ENCODE data around the gene LILRB3.
"Not testable (repeated sequence)": the region's sequence is repeated elsewhere in the genome, so short reads cannot be mapped to it uniquely, and the experiment has no call there.

LILRB3 gene

DNA sequence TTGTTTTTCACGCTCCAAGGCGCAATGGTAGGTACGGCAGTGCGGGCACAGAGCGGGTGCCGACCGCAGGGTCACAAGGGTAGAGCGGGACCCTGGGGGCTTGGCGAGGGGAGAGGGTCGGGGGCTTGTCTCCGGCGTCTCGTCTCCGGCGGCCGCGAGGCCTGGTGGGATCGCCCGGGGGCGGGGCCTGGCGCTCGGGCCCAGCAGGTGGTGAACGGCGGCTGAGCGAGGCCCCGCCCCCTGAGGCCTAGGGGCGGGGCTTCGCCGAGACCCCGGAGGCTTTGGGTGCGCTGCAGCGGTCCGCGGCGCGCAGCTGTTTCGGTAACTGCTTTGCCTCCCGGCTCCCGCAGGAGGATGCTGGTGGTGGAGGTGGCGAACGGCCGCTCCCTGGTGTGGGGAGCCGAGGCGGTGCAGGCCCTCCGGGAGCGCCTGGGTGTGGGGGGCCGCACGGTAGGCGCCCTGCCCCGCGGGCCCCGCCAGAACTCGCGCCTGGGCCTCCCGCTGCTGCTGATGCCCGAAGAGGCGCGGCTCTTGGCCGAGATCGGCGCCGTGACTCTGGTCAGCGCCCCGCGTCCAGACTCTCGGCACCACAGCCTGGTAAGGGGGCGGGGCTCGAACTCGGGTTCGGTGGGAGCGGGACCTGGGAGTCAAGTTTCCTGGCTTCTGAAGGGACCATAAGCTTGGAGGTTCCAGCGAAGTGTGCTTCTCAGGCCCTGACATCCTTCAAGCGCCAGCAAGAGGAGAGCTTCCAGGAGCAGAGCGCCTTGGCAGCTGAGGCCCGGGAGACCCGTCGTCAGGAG is 31.6 kb downstream of the LILRB3 start, which contains the start of gene TSEN34:
Gene TSEN34, plus strand, starts transcription at position 298 of the 800 bp plus-strand sequence. Its CDS starts 57 bp downstream, at position 355.
- DNase-seq, result peak in 44 of 51 donors; percentile 39 to 98 (median 90)

DNA sequence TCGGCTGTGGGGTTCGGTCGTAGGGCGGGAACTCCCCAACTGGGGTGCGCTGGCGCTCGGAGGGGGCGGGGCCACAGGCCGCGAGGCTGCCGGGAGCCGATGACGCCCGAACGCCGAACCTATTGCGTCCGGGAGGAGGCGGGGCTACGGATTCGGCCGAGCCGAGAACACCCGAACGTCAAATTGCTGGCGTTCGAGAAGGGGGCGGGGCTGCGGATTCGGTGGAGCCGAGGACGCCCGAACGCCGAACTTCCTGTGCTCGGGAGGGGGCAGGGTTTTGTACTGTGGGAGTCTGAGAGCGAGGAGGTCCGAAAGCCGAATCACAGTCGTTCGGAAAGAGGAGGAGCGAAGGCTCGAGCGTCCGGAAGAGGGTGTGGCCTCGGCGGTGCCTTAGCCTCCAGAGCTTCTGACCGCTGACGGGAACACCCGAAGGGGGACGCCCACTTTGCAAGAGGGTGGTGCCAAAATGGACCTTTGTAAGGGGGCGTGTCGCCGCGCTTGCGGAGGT is 32.2 kb downstream of the LILRB3 start:
- peak; percentile 95 to 100 (median 99) for DNase-seq

DNA sequence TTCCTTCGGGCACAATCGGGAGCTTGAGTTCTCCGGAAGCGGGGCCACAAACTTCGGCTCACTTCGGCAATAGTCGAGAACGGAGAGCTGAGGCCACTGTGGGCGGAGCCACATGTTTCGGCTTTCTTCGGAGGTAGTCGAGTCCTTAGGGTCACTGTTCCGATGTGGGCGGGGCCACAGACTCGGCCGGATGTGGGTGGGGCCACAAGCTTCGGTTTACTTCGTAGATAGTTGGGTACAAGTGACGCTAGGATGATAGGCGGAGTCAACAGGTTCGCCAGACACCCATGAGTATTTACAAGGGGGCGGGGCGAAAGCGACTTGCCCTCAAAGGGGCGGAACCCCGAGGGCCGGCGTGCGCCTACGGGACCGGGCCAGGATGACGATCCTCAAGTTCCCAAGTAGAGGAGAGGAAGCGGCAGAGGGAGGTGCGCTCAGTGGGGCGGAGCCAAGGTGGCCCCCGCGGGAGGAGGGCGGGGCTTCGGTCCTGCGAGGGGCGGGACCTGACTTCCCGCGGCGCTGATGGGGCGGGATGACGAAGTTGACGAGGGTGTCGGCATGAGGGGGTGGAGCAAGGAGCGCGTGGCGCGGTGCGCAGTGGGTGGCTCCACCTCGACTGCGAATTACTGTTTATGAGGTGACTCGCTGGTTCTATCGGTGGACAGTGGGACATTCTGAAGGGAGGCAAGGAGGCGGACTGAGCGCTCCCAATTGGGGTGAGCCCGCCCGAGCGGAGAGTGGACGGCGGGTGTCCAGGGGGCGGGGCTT is 32.9 kb downstream of the LILRB3 start:
- DNase-seq, result peak; percentile 98 to 100 (median 100)

DNA sequence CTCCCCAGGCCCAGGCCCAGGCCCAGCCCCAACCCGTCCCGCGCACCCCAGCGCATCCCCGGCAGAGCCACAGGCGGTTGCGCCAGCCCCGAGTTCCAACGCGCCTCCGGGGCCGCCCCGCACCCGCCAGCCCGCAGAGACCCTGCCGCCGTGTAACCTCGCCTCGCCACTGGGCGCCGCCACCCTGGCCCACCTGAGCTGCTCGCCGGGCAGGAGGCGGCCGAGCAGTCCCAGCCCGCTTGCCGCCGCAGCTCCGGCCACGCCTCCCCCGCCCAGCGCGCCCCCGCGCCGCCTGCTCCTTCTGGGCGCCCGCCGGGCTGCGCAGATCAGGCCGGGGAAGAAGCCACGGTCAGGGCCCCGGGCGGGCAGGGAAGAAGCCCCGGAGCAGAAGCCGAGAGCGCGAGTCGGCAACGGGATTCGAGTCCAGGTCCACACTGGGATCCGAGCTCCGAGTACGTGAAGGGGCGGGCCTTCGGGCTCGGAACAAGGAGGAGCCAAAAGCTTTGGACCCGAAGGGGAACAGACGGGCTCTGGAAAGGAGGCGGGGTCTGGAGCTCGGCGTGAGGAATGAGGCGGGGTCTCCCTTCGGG is 33.6 kb downstream of the LILRB3 start, which contains the start of gene MBOAT7:
Gene MBOAT7, minus strand, starts transcription at position 436 of the 590 bp plus-strand sequence. CDS start 1,072 bp downstream, outside the sequence.
- DNase-seq, result no peak

DNA sequence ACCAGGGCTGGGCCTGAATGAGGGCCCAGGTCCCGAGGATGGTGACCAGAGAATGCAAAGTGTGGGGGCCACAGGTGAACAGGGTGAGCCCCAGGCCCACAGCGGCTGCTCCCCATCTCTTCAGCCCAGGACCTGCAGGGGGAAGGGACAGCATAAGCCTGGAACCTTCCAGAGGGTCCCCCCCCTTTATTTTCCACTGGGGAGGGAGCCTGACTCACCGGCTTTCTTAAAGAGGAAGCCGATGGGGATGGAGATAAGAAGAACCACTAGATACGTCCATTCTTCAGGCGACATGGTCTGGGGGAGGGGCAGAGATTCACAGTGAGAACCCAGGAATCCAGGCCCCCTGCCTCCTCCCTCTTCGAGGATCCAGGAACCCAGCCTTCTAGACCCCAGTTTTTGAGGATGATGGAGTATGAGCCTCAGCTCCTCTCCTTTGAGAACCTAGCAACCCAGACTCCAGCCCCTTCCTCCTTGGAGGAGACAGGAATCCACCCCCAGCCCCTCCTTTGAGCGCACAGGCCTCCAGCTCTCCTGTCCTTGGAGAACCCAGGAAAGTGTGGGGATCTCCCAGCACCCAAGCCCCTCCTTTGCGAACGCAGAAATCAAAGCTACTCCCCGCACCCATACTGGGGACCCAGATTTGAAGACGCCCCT is 34.5 kb downstream of the LILRB3 start:
- DNase-seq, result peak in 8 of 51 donors; percentile 3 to 31 (median 17)

DNA sequence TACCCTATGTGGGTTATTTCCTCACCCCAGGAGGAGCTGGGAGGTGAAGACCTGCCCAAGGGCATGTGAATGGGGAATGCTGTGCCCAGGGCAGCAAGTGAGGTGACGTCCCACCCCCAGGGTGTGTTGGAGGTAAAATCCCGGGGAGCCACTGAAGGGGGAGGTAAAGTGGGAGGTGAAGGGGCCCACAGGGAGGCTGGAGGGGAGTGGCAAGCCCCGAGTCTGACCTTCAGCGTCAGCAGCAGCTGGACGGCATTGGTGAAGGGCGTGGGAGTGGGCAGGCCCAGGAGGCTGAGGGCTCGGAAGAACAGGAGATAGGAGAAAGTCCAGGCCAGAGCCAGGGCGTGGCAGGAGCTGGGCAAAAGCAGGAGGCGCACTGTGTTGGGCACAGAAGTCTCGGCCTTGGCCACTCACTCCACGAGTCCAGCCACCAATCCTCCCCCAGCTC is 35.8 kb downstream of the LILRB3 start:
- DNase-seq, result no peak

DNA sequence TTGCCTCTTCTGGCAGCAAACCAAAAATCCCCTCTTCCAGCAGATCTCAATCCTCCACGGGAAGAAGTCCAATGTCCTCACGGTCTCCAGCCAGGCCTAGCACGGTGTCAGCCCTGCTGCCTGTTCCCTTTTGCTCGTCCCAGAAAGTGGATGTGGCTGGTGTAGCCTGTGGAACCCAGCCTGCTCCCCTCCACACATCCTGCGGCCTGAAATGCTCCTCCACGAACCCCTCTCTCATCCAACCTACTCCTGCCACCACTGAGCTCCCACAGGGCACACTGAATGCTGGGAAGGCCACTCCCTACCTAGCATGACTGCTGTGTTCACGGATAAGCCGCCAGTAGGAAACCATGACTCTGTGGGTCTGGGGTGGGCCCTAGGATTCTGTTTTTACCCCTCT is 36.5 kb downstream of the LILRB3 start:
- DNase-seq, result no peak

DNA sequence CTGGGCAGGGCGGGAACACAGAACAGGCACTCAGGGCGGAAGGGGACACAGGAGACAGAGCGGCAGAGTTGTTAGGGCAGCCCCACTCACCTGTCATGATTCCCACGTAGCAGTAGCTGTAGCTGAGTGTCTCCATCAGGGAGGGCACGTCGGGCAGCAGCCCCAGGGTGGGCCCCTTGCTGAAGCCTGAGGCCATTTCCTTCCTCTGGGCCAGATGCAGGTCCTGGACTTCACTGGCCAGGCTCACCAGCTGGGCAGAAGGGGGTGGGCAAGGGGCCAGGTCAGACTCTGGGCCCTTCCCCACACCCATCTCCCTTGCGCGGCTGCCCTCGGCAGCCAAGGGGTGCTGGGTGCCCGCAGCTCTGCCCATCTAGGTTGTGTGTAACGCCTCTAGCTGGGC is 39.4 kb downstream of the LILRB3 start:
- no peak for DNase-seq

DNA sequence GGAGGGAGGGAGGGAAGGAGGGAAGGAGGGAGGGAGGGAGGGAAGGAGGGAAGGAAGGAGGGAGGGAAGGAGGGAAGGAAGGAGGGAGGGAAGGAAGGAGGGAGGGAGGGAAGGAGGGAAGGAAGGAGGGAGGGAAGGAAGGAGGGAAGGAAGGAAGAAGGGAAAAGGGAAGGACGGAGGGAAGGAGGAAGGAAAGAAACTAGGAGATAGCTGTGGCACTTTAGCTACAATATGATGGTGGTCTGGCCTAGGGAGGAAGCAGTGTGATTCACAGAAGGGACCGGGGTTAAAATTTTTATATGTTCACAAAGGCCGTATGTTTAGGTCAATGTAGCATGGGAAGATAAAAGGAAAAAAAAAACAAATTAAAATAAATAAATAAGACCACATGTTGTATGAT is 40.9 kb downstream of the LILRB3 start:
- not testable (repeated sequence) for DNase-seq

DNA sequence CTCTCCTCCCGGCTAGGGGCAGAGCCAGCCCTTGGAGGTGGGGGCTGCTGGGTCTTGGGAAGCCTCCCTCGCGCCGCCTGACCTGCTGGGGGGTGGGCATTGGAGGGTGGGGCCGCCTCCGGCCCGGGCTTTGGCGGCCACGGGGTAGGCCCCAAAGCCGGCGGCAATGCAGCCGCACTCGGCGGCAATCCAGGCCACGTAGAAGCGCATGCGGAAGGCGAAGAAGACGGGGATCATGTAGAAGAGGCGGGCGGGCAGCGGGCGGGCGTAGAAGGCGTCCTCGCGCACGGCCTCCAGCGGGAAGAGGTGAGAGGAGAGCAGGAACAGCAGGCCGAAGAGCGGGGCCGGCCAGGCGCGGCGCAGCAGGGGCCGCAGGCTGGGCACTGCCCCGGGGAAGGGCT is 42.1 kb downstream of the LILRB3 start:
- no peak for DNase-seq

DNA sequence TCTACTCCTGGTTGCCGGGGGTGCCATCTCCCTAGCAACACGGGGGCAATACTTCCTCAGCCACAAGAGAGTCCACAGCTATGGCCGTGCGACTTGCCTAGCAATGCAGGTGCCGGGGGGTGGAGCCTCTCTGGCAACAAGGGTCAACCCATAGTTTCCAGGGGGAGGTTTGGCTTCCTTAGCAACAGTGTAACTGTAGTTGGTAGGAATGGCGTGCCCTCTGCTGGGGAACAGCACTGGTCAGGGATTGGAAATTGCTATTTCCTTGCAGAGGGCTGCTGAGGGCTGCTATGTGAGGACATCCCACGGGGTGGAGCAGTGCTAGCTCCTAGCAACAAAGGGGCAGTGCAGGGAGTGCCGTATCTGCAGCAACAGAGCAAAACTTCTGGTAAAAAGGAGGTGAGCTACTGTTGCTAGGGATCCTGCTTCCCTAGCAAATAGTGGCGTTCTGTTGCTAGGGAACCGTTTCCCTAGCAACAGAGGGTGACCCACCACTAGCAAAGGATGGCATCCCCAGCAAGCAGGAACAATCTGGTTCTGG is 42.8 kb downstream of the LILRB3 start:
- peak in 34 of 51 donors; percentile 4 to 82 (median 46) for DNase-seq

DNA sequence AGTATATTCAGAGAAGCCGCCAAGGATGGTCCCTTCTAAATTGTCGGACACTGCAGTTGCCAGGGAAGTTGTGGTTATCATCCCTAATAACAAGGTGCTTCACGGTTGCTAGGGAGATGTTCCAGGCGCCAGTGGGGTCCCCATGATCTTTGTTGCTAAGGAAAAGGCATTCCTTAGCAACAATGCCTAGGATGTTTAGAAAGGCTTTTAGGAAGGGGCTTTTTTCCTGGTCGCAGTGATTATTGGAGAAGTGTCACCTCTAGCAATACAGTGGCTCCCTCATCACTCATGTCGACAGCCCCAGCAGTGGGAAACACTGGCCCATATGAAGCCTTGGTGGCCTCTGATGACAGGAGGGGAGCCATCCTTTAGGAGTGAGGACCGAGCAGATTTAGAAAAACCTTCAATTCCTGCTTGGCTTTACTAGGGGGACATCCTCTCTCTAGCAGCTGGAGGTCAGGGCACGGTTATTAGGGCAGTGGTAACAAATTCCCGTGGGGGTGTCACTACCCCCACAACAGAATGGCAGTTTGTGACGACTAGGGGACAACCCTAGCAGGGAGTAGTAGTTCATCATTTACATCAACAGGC is 43.5 kb downstream of the LILRB3 start:
- peak in 1 of 51 donors; percentile 5 for DNase-seq

DNA sequence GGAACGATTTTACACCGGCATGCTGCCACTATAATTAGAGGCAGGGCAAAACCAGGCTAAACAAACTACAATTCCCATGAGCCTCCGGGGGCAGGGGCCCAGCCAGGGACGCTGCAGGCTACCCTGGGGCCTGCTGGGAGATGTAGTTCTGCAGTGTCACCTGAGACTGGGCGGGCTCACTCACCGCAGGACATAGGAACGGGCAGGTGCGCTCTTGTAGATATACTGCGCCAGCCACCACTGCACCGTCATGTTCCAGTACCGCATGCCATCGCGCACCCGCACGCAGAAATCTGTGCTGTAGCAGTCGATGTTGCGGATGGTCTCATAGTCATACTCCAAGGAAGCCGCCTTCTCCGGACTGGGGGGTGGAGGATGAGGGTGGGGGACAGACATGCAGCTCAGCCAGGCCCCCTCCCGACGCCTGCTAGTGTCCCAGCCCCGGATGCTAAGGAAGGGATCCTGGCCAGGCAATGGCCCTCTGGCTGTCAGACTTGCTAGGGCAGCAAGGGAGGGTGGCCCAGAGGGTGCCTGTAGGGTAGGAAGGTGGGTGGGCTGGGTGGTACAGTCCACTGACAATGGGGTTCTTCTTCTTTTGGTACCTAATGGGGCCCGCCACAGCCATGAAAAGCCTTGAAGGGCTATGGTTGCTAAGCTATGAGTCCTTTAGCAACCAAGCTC is 44.1 kb downstream of the LILRB3 start:
- DNase-seq, result peak in 21 of 51 donors; percentile 4 to 54 (median 28)

DNA sequence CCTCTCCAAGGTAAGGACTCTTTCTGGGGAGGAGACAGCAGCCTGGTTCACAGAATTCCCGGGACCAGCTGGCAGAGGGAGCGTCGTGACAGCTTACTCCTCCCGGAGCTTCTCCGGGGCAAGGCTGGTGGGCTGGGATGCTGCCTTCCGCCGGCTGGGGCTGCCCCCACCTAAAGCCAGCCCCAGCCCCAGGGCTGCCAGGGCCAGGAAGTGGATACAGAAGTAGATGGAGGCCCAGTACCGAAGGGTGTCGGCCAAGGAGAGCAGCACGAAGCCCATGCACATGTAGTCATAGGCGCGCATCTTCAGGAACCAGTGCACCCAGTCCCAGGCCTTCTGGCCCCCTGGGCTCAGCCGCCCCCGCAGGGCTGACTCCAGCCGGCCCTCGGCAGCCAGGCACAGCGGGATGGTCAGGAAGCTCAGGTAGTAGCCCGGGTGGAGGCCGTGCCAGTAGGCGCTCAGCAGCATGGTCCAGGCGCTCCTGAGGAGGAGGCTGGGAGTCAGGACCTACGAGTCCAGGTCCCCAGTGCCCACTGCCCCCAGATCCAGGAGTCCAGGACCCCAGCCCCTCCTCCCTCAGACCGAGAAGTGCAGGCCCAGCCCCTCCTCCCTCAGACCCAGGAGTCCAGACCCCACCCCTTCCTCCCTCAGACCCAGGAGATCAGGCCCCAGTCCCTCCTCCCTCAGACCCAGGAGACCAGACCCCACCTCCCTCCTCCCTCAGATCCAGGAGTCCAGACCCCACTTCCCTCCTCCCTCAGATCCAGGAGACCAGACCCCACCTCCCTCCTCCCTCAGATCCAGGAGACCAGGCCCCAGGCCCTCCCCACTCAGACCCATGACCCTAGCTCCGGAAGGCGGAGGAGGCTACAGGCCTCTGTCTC is 48.6 kb downstream of the LILRB3 start:
- no peak for DNase-seq

DNA sequence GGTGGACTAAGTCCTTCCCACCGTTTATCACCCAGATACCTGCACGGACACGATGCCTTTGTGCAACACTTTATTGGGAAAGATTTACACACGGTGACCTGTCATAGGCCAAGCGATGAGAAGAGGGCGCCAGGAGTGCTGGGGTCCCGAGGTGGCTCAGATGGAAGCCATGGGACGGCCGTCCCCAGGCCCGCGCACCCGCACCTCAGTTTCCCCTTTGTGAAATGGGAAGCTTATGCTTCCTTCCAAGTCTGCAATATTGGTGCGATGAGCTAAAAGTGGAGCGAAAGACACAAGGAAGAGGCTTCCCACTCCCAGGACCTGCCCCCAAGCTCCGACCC is 49.5 kb downstream of the LILRB3 start:
- no peak for DNase-seq

DNA sequence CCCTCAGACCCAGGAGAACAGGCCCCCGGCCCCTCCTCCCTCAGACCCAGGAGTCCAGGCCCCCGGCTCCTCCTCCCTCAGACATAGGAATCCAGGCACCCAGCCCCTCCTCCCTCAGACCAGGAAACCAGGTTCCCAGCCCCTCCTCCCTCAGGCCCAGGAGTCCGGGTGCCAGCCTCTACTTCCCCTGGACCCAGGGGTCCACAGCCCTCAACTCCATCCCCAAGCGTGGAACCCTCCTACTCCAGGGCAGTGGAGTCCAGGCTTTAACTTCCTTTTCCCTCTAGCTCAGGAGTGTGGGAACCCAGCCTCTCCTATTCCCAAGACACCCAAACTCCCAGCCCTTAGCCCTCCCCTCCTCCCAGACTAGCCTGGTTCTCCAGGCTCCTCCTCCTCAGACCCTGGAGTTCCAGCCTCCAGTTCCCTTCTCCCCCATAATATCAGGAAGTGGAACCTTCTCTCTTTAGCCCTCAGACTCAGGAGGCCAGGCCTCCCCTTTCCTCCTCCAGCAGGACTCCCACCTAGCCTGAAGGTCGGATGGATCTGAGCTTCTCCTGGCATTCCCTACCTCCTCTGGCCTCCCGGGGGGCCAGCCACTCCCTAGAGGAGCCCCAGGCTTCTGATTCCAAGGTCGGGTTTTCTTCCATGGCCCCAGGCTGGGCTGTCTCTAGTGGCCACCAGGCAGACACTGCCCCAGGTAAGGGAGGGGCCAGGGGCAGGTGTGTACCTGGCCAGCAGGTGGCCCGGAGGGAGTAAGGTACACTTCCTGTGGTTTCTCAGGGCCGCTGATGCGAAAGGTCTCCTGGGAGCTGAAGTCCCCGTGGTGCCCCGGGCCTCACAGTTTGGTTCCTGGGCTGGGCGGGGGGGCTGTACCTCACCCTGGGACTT is 50.1 kb downstream of the LILRB3 start, which contains the start of gene TMC4:
Gene TMC4, minus strand, starts transcription at position 690 of the 888 bp plus-strand sequence. Its CDS starts 43 bp downstream, at position 647.
- DNase-seq, result no peak

DNA sequence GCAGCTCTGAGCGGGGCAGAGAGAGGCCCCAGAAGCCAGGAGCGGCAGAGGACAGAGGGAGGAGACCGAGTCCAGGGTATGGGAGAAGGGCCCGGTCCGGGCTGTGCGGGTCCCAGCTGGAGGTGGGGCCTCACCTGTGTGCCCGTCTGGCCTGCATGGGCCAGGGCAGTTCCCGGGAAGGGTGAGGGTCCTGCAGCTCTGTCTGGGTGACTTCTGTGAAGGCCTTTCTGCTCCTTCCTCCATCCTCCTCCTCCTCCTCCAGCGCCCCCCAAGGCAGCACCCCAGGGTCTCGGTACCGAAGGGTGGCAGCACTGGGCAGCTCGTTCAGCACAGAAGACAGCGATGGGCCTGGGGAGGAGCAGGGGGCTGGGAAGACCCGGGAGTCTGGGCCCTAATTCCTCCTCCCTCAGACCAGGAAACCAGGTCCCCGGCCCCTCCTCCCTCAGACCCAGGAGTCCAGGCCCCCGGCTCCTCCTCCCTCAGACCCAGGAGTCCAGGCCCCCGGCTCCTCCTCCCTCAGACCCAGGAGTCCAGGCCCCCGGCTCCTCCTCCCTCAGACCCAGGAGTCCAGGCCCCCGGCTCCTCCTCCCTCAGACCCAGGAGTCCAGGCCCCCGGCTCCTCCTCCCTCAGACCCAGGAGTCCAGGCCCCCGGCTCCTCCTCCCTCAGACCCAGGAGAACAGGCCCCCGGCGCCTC is 50.9 kb downstream of the LILRB3 start:
- DNase-seq, result not testable (repeated sequence)
